Upper lobe of left lung (tissue), 4 donors: Measurements from ENCODE around the gene F8A1.
"Not testable (repeated sequence)": the region's sequence is repeated elsewhere in the genome, so short reads cannot be mapped to it uniquely, and the experiment has no call there.

Experiments
- CTCF ChIP-seq, 6 experiments: fragments of 450-650 bp in 4 of 6; fragments of 200-600 bp in 2 of 6; sonication (generic) in 2 of 6; IDR thresholded peaks; one replicate each; pipeline ENCODE4 v1.5.1; 2016 to 2019; ENCODE audit warnings: antibody characterized with exemption in 6 of 6
- POLR2A ChIP-seq, 4 donors: fragments of 450-650 bp; IDR thresholded peaks; one replicate each; pipeline ENCODE4 v1.5.1; 2016 to 2017; ENCODE audit warnings: antibody characterized with exemption in 4 of 4, mild to moderate bottlenecking in 2 of 4

- not testable (repeated sequence) for TF ChIP-seq CTCF, POLR2A (IDR thresholded peaks at IDR 0.05)
These were observed 17.6 kb upstream of the F8A1 start for GRCh38 chrX:154868522-154868921.
